ENCODE results near the gene ANKRD55.

DNA sequence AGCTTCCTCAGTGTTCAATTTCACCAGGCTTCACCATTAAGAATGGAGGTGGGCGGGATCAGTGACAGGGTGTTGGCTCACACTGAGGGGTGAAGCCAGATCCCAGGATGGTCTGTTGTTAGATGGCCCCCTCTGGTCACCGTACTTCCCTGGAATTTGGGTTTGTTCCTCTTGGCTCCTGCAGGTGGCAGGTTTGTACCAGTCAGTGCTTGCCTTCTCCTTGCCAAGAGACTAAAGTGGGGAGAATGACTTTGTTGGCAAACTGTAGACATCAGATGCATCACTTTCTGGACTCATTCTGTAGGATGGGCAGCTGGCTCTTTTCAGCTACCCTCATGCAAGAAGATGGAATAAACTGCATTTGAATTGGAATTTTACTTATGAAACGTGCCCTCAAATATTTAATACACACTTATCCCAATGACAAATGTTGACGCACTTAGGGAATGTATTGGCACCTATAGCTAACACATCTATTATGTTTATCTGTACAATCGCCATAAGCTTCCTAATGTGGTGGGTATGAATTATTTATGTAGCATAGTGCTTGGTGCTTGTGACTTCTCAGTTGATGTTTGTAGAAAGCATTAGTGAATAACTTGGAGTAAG is 31.4 kb upstream of the ANKRD55 start:
- TF ChIP-seq, protein P1, sequence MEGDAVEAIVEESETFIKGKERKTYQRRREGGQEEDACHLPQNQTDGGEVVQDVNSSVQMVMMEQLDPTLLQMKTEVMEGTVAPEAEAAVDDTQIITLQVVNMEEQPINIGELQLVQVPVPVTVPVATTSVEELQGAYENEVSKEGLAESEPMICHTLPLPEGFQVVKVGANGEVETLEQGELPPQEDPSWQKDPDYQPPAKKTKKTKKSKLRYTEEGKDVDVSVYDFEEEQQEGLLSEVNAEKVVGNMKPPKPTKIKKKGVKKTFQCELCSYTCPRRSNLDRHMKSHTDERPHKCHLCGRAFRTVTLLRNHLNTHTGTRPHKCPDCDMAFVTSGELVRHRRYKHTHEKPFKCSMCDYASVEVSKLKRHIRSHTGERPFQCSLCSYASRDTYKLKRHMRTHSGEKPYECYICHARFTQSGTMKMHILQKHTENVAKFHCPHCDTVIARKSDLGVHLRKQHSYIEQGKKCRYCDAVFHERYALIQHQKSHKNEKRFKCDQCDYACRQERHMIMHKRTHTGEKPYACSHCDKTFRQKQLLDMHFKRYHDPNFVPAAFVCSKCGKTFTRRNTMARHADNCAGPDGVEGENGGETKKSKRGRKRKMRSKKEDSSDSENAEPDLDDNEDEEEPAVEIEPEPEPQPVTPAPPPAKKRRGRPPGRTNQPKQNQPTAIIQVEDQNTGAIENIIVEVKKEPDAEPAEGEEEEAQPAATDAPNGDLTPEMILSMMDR (conservative IDR thresholded peaks at IDR 0.05; ENCODE audit: low read length), result peak; percentile 79
- no peak for TF ChIP-seq EZH2phosphoT487 (IDR thresholded peaks at IDR 0.05; ENCODE audit: borderline replicate concordance, low read depth, low read length)
